Adrenal gland (tissue), 5 donors: ENCODE measurements around the gene POLK.

Experiments
- CTCF ChIP-seq, 6 experiments: fragments of 450-650 bp in 4 of 6; fragments of 200-600 bp in 2 of 6; sonication (generic) in 1 of 6; IDR thresholded peaks; 1 replicate in 5 of 6; 2 replicates in 1 of 6; pipeline versions ENCODE4 v1.5.1 to v1.8.0; 2016 to 2021; ENCODE audit warnings: antibody characterized with exemption in 6 of 6, mild to moderate bottlenecking in 2 of 6, moderate library complexity in 1 of 6
- POLR2A ChIP-seq, 2 donors: fragments of 450-650 bp; IDR thresholded peaks; one replicate each; pipeline ENCODE4 v1.6.1; 2017; ENCODE audit warnings: antibody characterized with exemption in 2 of 2, mild to moderate bottlenecking in 2 of 2, moderate library complexity in 1 of 2
- donor health status: DM: no; HTN: no; CAD: no.

GRCh38 chr5:75521195-75521594 is 9.5 kb downstream of the POLK start:
- TF ChIP-seq POLR2A (IDR thresholded peaks at IDR 0.05) (no peak), CTCF (IDR thresholded peaks at IDR 0.05) (no peak)
